Measurements from ENCODE around the gene BACH1.

Gene BACH1

GRCh38 chr21:29323189-29323588 is 24.5 kb downstream of the BACH1 start:
- Histone ChIP-seq H3K27me3 (ENCODE audit: low read length) (no peaks in the 10 kb centered on the region), H3K9me3 (ENCODE audit: insufficient read depth, low read length) (no peaks in the 10 kb centered on the region), H3K36me3 (ENCODE audit: low read length) (peaks cover 9% of the 10 kb centered on the region; the same call in 1 of the 2 replicates), H3K9ac (ENCODE audit: low read length) (no peak overlapping the region), H3K27ac (ENCODE audit: low read depth, low read length) (no peak overlapping the region), H3K79me2 (ENCODE audit: insufficient read depth, low read length) (peaks cover 60% of the 10 kb centered on the region), H2AFZ (ENCODE audit: low read depth, low read length, severe bottlenecking) (no peak overlapping the region), H3F3A (ENCODE audit: insufficient read depth) (no peaks in the 10 kb centered on the region), H3K4me2 (ENCODE audit: low read depth, low read length, poor library complexity, severe bottlenecking) (no peak overlapping the region), H4K20me1 (ENCODE audit: low read depth, low read length) (no peaks in the 10 kb centered on the region; the same call in 1 of the 2 replicates), H3K9me2 (replicated peaks; ENCODE audit: insufficient read depth, low read length) (no peaks in the 10 kb centered on the region), H3K4me3 (ENCODE audit: insufficient read depth, low read length, poor library complexity, severe bottlenecking) (no peak overlapping the region)
- TF ChIP-seq EZH2phosphoT487 (conservative IDR thresholded peaks at IDR 0.05; ENCODE audit: low read length) = no peak
- TF ChIP-seq CTCF (IDR thresholded peaks at IDR 0.05; ENCODE audit: insufficient read depth, low read length, poor library complexity, severe bottlenecking) = no peak

- TF ChIP-seq CTCF (IDR thresholded peaks at IDR 0.05; ENCODE audit: insufficient read depth, low read length, poor library complexity, severe bottlenecking) = no peak
- peaks cover 25% of the 10 kb centered on the region for H3K79me2 ChIP-seq (ENCODE audit: insufficient read depth, low read length)
- H3K9ac ChIP-seq (ENCODE audit: low read length) = no peak overlapping the region
- no peak overlapping the region for H3K4me2 ChIP-seq (ENCODE audit: low read depth, low read length, poor library complexity, severe bottlenecking)
- no peaks in the 10 kb centered on the region for H4K20me1 ChIP-seq (ENCODE audit: low read depth, low read length)
- no peak overlapping the region for H3K4me3 ChIP-seq (ENCODE audit: insufficient read depth, low read length, poor library complexity, severe bottlenecking)
- no peaks in the 10 kb centered on the region for H3K9me3 ChIP-seq (ENCODE audit: insufficient read depth, low read length)
- H3K27ac ChIP-seq (ENCODE audit: low read depth, low read length) = no peak overlapping the region
- peaks cover 9% of the 10 kb centered on the region; the same call in 1 of the 2 replicates for H3K36me3 ChIP-seq (ENCODE audit: low read length)
- no peak overlapping the region for H2AFZ ChIP-seq (ENCODE audit: low read depth, low read length, severe bottlenecking)
- no peaks in the 10 kb centered on the region for H3K9me2 ChIP-seq (replicated peaks; ENCODE audit: insufficient read depth, low read length)
- no peaks in the 10 kb centered on the region for H3K27me3 ChIP-seq (ENCODE audit: low read length)
- H3F3A ChIP-seq (ENCODE audit: insufficient read depth) = no peaks in the 10 kb centered on the region
These were observed 28.3 kb downstream of the BACH1 start for GRCh38 chr21:29326914-29327554.

GRCh38 chr21:29329406-29329805 is 30.7 kb downstream of the BACH1 start:
- Histone ChIP-seq H3K9me2 (replicated peaks; ENCODE audit: insufficient read depth, low read length) (no peaks in the 10 kb centered on the region), H3K9me3 (ENCODE audit: insufficient read depth, low read length) (no peaks in the 10 kb centered on the region), H3K27me3 (ENCODE audit: low read length) (no peaks in the 10 kb centered on the region), H4K20me1 (ENCODE audit: low read depth, low read length) (no peaks in the 10 kb centered on the region), H3K4me2 (ENCODE audit: low read depth, low read length, poor library complexity, severe bottlenecking) (no peak overlapping the region), H2AFZ (ENCODE audit: low read depth, low read length, severe bottlenecking) (no peak overlapping the region), H3K4me3 (ENCODE audit: insufficient read depth, low read length, poor library complexity, severe bottlenecking) (no peak overlapping the region), H3K79me2 (ENCODE audit: insufficient read depth, low read length) (peaks cover 14% of the 10 kb centered on the region; the same call in 1 of the 2 replicates), H3K36me3 (ENCODE audit: low read length) (peaks cover 6% of the 10 kb centered on the region; the same call in 1 of the 2 replicates), H3K27ac (ENCODE audit: low read depth, low read length) (no peak overlapping the region), H3F3A (ENCODE audit: insufficient read depth) (no peaks in the 10 kb centered on the region), H3K9ac (ENCODE audit: low read length) (no peak overlapping the region)
- TF ChIP-seq CTCF (IDR thresholded peaks at IDR 0.05; ENCODE audit: insufficient read depth, low read length, poor library complexity, severe bottlenecking) (no peak), EZH2phosphoT487 (conservative IDR thresholded peaks at IDR 0.05; ENCODE audit: low read length) (no peak)

All from SU-DHL-6 (cell line).